SK-N-SH treated with all-trans-retinoic acid at 6 μM for 48 hours (cell line): ENCODE measurements around the gene UBE2G1.

Experiments used
- ARNTL ChIP-seq: fragments of 450-650 bp; formaldehyde crosslinking; IDR thresholded peaks from 2 replicates; pipeline ENCODE4 v1.5.0; 2020; ENCODE audit warnings: low read depth, mild to moderate bottlenecking, moderate library complexity, borderline replicate concordance
- BACH2 ChIP-seq: fragments of 250-450 bp; sonication (Bioruptor Pico); IDR thresholded peaks from 2 replicates; pipeline ENCODE4 v1.9.0; 2021; ENCODE audit warnings: mild to moderate bottlenecking, borderline replicate concordance
- RARB ChIP-seq: fragments of 250-450 bp; sonication (Bioruptor Pico); IDR thresholded peaks from 2 replicates; pipeline ENCODE4 v1.8.0; 2021; ENCODE audit warnings: mild to moderate bottlenecking, moderate library complexity
- ZC3H10 ChIP-seq: fragments of 250-450 bp; sonication (Bioruptor Pico); IDR thresholded peaks from 2 replicates; pipeline ENCODE4 v1.5.1; 2021; ENCODE audit warnings: mild to moderate bottlenecking, moderate library complexity
- ZFP3 ChIP-seq: fragments of 250-450 bp; sonication (Bioruptor Pico); IDR thresholded peaks from 2 replicates; pipeline ENCODE4 v1.5.0; 2020; ENCODE audit warnings: mild to moderate bottlenecking, moderate library complexity
- ZNF8 ChIP-seq: fragments of 450-650 bp; formaldehyde crosslinking; IDR thresholded peaks from 2 replicates; pipeline ENCODE4 v1.5.0; 2020; ENCODE audit warnings: mild to moderate bottlenecking, moderate library complexity
- TF ChIP-seq, protein P1 (sequence below): fragments of 250-450 bp; sonication (Bioruptor Pico); IDR thresholded peaks from 2 replicates; pipeline ENCODE4 v1.8.0; 2020; ENCODE audit warnings: mild to moderate bottlenecking, moderate library complexity, borderline replicate concordance

DNA sequence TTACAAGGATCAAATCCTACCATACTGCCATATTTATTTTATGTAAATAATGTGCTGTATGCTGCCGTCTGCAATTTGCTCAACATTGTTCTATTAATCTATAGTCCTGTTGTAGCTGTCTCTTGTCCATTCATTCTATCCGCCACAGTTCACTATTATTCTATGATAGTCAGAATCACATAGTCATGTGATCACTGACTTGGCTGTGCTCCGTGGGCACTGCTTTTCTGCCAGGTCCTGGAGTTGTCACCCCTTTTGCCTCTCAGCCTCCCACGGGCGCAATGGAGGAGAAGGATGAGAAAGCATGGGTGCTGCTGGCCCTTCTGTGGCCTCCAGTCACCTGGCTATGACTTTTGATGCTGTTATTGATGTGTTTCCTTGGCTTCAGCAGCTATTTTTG lies 65.4 kb downstream of the UBE2G1 start:
- TF ChIP-seq ZFP3 (CRISPR knock-in tag) (no peak), BACH2 (CRISPR knock-in tag) (no peak), ZC3H10 (CRISPR knock-in tag) (no peak), ZNF8 (CRISPR knock-in tag) (no peak), RARB (no peak), ARNTL (CRISPR knock-in tag) (no peak)
- TF ChIP-seq, protein P1, sequence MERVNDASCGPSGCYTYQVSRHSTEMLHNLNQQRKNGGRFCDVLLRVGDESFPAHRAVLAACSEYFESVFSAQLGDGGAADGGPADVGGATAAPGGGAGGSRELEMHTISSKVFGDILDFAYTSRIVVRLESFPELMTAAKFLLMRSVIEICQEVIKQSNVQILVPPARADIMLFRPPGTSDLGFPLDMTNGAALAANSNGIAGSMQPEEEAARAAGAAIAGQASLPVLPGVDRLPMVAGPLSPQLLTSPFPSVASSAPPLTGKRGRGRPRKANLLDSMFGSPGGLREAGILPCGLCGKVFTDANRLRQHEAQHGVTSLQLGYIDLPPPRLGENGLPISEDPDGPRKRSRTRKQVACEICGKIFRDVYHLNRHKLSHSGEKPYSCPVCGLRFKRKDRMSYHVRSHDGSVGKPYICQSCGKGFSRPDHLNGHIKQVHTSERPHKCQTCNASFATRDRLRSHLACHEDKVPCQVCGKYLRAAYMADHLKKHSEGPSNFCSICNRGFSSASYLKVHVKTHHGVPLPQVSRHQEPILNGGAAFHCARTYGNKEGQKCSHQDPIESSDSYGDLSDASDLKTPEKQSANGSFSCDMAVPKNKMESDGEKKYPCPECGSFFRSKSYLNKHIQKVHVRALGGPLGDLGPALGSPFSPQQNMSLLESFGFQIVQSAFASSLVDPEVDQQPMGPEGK (CRISPR knock-in tag): no peak
